GM19193 (cell line): Measurements from ENCODE around the gene GNAT1.

ENCODE experiments used
- POLR2A ChIP-seq: IDR thresholded peaks from 4 replicates; pipeline ENCODE4 v1.6.1; 2011; ENCODE audit not compliant: insufficient read depth, insufficient read length; ENCODE audit errors: extremely low read depth

The GNAT1 gene

DNA sequence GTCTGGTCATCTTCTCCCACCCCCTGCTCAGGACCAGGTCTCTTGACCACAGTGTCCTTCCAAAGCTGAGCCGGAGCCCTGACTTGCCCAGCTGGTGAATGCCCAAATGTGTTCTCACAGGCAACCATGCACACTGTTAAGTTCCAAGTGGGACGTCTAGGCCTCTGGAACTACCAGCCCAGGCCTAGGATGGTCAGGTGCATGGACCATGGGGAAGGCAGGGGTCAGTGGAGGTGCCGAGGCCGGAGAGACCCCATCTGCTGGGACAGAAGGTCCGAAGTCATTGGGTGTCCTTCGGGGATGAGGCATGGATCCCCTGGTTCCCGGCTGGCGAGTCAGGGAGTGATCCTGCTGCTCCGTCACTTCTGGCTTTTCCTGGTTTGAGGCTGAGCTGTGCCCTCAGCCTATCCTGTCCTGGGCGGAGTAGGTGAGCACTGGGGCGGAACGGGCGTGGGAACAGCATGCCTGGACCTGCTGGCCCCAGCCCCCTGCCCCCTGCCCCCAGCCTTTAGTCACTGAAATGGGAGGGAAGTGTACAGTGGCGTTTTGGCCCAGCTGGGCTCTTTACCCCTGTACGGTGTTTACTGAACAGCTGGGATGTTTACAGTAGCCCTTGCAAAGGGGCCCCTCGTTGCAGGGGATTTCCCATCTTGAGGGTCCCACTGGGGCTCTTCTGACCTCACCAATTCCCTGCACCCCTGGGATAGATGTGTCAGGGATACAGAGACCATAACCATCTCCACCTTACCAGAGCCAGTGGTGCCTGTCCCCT, 24.2 kb upstream of the GNAT1 start:
- no peak for TF ChIP-seq POLR2A

DNA sequence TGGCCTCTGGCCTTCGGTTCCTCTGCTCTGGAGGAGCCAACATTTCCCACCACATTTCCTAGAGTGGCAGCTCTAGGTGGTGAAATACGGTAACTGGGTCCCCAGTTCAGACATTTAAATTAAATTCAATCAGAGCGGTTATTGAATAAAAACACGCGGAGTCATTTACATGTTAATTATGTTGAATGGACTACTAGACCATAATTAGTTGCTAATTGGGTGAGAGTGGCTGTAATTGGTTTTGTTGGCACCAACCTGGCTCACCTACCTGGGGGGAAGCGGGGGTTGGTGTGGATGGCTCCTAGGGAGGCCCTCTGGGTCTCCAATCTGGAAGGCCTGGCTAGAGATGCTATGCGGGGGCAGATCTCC, 23.6 kb upstream of the GNAT1 start:
- TF ChIP-seq POLR2A: no peak

DNA sequence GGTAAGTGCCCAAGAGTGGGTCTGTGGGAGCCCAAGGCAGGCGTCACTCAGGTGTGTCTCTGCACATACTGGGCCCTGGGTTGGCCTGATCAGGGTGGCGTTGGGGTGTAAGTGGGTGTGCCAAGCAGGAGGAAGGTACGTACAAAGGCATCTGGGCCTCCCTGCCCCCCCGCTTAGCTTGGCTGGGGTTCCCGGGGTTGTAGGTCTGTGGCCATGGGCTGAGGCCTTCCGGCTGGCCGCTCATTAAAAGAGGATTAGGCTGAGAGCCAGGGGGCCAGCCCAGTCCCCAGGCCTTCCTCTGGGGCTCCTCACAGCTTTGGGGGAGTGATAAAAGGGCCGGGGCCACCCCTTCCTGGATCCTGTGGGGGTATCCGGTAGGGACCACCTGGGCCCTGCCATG, 23.0 kb upstream of the GNAT1 start:
- no peak for TF ChIP-seq POLR2A

DNA sequence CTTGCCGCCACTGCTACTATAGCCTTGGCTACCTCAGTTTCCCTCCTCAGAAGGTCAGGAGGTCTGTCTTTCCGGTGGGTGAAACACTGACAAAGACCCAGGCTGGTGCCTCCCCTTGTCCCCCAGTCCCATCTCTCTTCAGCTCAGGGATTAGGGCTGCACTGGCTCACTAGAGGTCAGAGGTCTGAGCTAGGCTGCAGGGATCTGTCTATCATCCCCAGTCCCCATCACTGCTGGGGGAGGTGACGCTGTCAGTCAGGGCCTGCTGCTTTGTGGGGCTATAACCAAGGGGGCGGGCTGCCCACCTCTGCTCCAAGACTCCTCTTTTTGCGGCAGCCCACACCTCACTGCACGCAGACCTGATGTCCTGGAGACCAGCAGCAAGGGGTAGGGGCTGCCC, 22.6 kb upstream of the GNAT1 start:
- TF ChIP-seq POLR2A: no peak

DNA sequence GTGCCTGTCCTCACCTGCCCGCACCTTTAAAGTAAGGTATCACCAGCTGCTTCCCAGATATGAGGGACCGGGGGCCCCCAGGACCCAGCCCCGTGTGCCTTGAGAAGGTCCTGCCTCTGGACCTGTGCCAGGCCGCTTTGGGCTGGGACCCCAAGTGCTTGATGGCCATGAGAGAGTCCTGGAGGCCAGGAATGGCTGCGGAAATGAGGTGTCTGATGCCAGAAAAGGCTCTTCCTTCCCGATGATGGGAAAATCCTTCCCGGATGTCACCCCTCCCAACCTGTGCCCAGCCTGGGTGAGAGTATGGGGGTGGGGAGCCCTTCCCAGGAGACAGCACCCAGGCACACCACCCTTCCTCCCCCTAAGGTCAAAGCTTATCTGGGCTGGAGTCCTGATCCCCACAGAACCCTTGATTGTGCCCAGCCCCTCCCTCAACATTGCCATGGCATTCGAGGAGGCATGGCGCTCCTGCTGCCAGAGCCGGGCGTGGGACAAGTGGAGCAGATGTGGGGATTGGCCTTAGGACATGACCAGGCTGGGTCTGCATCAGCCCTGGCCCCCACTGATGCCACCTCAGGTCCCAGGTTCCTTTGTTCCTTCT, 22.1 kb upstream of the GNAT1 start:
- no peak for TF ChIP-seq POLR2A

DNA sequence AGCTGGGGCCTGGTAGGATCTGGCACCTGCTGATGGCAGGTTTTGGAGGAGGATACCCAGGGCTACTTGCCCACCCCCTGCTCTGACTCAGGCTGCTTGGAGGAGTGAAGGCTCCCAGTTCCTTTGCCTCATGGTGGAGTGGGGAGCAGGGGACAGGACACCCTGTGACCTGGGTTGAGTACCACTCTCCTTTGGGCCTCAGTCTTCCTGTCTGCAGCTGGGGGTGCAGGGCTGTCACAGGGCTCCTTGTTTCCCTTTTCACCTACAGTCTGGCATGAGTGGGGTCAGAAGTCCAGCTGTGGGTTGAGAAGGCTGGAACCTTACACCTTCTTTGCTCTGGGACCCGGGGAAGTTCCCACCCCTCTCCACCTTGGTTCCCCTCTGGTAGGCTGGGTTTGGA, 21.6 kb upstream of the GNAT1 start:
- TF ChIP-seq POLR2A: no peak

DNA sequence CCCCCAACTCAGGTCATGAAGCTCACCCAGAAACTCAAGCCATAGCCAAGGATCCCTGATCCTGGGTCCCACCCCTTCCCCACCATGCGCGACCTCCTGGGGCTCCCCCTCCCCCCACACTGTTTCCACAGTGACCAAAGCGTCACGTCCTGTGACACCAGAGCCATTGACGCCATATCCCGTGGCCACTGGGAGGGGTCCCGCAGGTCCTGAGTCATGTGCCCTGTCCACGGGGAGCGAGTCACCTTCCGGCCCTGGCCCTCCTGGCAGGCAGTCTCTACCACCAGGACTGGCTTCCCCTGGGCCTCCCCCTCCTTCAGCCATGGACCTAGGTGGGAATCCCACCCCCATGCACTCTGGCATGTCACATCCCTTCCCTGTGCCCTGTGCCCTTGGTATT, 20.7 kb upstream of the GNAT1 start:
- no peak for TF ChIP-seq POLR2A

DNA sequence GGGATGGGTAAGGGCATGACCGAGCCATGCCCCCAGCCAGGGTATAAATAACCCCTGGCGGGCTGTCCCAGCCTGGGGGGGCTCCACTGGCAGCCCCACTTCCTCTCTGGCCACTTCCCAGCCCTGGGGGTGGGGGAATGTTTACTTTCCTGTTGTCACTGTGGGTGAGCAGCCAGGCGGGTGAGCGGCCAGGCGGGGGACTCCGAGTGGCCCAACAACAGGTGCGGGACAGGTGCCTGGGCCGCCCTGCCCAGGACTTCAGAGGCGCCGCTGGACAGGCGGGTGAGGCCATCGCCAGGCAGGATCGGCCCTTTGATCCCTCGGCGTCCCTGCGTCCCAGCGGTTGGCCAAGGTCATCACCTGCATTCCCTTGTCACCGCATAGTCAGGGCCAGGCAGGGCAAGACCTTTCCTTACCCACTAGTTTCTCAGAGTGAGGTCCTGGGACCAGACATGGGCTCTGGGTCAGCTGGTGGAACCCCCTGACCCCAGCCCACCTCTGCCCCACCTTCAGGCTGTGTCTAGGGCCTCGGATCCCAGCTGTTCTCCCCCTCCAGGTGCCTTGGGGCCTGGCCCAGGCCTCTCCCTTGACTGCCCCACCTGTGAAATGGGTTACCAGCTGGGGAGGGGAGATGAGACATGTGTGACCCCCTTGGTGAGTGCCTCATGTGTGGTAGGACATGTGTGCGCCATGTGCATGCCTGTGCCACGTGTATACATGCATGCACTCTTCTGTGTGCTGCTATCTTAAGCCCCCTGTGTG, 19.7 kb upstream of the GNAT1 start:
- no peak for TF ChIP-seq POLR2A

DNA sequence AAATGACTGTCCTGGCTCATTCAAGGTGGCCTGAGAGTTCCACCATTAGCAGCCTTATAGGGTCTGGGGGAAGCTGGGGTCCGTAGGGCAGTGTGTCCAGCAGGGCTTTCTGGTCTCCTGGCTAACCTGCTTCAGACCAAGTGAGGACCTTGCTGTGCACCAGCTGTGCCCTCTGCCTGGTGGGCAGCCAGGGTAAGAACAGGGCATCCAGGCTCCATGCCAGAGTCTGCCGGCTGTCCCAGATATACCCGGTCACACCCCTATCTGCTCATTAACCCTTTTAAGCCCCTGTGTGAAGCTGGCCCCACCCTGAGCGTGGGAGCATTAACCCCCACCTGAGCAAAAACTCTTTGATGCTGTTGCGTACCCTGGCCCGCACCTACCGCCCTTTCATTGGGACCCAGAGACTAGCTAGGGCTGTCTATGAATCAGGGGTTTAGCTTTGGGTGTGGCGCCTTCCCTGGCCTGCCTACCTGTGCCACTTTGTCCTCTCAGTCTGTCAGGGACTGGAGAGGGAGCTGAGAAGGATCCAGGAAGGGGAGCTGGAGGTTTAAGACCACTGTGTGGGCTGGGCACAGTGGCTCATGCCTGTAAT, 18.7 kb upstream of the GNAT1 start:
- TF ChIP-seq POLR2A: no peak

DNA sequence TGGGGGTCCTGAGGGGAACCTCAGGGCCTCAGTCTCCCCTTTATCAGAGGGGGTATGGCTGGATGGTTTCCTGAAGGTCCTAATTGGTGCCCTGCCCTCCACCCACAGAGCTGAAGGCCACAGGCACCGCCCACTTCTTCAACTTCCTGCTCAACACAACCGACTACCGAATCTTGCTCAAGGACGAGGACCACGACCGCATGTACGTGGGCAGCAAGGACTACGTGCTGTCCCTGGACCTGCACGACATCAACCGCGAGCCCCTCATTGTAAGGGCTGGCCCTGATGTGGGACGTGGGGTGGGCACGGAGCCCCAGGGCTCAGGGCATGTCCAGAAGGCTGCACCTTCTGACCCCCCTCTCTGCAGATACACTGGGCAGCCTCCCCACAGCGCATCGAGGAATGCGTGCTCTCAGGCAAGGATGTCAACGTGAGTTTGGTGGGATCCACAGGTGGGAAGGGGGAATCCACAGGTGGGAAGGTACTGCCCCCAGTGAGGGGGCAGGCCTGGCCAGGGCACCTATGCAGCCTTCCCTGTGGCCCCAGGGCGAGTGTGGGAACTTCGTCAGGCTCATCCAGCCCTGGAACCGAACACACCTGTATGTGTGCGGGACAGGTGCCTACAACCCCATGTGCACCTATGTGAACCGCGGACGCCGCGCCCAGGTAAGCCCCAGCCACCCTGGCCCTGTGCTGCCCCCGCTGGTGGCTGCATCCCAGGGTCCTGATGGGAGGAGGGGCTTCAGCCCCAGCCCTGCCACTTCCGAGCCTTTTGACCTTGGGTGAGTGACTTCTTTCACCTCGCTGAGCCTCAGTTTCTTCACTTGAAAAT, 17.5 kb upstream of the GNAT1 start:
- TF ChIP-seq POLR2A: no peak

DNA sequence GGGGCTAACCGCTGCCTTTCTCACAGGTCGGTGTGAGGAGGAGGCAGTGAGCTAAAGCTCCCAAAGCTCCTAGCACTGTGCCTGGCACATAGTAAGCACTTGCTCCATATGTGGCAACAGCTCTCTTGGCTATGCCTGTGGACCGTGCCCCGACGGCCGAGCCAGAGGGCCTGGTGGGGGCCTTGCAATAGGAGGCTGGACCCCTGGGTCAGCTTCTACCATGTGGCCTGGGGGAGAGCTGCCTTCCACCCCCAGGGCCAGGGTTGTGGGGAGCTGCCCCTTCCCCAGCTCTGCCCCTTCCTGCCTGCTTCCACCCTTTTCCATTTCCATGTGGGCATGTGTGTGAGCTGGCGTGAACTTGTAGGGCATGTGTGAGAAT, 16.9 kb upstream of the GNAT1 start:
- no peak for TF ChIP-seq POLR2A

DNA sequence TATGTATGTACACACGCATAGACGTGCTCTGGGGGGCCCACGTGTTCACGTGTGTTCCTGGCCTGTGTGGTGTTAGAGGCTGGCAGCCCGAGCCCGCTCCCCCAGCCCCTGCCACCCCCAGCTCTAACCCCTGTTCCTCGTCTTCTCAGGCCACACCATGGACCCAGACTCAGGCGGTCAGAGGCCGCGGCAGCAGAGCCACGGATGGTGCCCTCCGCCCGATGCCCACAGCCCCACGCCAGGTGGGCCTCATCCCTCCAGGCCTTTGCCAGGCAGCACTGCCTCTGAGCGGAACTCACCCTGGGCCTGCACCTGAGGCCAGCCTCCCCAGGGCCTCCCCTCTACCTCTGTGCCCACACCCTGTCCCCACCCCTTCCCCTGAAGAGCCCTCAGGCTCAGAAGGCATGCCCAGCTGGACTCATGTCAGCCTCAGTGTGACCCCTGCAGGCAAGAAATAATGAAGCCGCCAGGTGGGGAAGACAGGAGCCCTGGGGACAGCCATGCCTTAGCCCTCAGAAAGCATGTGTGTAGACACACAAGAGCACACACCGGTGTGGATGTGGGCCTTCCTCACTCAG, 16.4 kb upstream of the GNAT1 start:
- TF ChIP-seq POLR2A: no peak

DNA sequence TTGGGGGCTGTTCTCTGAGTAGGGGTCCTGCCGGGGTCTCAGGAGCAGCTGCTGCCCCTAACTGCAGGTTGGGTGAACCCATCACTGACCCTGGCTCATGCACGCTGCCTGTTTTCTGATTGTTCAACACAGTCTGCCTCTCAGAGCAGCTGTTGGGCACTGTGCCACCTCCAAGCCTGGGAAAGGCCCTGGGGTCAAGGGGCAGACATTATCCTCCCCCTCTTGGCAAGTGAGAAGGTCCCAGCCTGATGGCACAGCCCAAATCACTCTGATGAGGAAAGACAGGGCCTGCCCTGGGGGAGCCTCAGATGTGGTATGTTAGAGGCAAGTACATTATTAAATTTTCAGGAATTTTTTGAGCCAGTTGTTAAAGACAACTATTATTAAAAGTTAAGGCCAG, 14.1 kb upstream of the GNAT1 start:
- no peak for TF ChIP-seq POLR2A

DNA sequence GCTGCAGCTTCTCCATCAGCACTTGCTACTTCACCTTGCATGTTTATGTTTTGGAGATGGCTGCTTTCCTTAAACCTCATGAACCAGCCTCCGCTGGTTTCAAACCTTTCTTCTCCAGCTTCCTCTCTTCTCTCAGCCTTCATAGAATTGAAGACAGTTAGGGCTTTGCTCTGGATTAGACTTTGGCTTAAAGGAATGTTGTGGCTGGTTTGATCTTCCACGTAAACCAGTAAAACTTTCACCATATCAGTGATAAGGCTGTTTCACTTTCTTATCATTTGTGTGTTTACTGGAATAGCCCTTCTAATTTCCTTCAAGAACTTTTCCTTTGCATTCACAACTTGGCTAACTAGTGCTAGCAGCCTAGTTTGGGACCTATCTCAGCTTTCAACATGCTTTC, 11.7 kb upstream of the GNAT1 start:
- TF ChIP-seq POLR2A: no peak
